ENCODE results near the gene ALDH8A1. TPM values are rescaled to one million over a fixed set of nuclear protein-coding genes. Genes with fewer than 3 reads are reported as not detected.

Gene ALDH8A1
- total and polyA plus RNA-seq, 10 of the 15 experiments (the other 5 are each of a cell fraction or from before 2014, with no cell fraction given) = 0.13 to 1.8 (median 0.62) TPM; not detected in 3

GRCh38 chr6:134902074-134902861 lies 47.6 kb downstream of the ALDH8A1 start:
- no peak for FAIRE-seq
- ChIA-PET CTCF (interaction anchor here (1.3 to 1.5 kb wide), 2 partner anchors 38 to 778 kb away, joined by 3 to 4 read pairs; no protein-coding TSS in a partner anchor), POLR2A (no interaction called here), SMC1A (ENCODE audit: uncharacterized antibody, unreplicated experiment) (no interaction called here), RAD21 (ENCODE audit: unreplicated experiment) (no interaction called here)
- TF ChIP-seq STAT1 (conservative IDR thresholded peaks at IDR 0.05) = no peak
- TF ChIP-seq, protein P1, sequence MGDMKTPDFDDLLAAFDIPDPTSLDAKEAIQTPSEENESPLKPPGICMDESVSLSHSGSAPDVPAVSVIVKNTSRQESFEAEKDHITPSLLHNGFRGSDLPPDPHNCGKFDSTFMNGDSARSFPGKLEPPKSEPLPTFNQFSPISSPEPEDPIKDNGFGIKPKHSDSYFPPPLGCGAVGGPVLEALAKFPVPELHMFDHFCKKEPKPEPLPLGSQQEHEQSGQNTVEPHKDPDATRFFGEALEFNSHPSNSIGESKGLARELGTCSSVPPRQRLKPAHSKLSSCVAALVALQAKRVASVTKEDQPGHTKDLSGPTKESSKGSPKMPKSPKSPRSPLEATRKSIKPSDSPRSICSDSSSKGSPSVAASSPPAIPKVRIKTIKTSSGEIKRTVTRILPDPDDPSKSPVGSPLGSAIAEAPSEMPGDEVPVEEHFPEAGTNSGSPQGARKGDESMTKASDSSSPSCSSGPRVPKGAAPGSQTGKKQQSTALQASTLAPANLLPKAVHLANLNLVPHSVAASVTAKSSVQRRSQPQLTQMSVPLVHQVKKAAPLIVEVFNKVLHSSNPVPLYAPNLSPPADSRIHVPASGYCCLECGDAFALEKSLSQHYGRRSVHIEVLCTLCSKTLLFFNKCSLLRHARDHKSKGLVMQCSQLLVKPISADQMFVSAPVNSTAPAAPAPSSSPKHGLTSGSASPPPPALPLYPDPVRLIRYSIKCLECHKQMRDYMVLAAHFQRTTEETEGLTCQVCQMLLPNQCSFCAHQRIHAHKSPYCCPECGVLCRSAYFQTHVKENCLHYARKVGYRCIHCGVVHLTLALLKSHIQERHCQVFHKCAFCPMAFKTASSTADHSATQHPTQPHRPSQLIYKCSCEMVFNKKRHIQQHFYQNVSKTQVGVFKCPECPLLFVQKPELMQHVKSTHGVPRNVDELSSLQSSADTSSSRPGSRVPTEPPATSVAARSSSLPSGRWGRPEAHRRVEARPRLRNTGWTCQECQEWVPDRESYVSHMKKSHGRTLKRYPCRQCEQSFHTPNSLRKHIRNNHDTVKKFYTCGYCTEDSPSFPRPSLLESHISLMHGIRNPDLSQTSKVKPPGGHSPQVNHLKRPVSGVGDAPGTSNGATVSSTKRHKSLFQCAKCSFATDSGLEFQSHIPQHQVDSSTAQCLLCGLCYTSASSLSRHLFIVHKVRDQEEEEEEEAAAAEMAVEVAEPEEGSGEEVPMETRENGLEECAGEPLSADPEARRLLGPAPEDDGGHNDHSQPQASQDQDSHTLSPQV (IDR thresholded peaks at IDR 0.05) = no peak
- no peak for TF ChIP-seq NFIC (IDR thresholded peaks at IDR 0.05; ENCODE audit: low read depth, low read length)
- no peak for TF ChIP-seq SIN3A (IDR thresholded peaks at IDR 0.05; ENCODE audit: low read depth, low read length)
- TF ChIP-seq PAX8 (IDR thresholded peaks at IDR 0.05) = no peak
- no peak for TF ChIP-seq FOXK2 (IDR thresholded peaks at IDR 0.05)
- no peak for TF ChIP-seq RCOR1 (conservative IDR thresholded peaks at IDR 0.05; ENCODE audit: low read depth, low read length)
- no peak for TF ChIP-seq TBL1XR1 (IDR thresholded peaks at IDR 0.05; ENCODE audit: low read depth, low read length)
- no peak for TF ChIP-seq SUPT20H (IDR thresholded peaks at IDR 0.05; ENCODE audit: borderline replicate concordance, control insufficient read depth, low read depth, low read length)
- TF ChIP-seq MEF2A (IDR thresholded peaks at IDR 0.05; ENCODE audit: insufficient read depth, low read depth, low read length) = no peak
- TF ChIP-seq, protein P2, sequence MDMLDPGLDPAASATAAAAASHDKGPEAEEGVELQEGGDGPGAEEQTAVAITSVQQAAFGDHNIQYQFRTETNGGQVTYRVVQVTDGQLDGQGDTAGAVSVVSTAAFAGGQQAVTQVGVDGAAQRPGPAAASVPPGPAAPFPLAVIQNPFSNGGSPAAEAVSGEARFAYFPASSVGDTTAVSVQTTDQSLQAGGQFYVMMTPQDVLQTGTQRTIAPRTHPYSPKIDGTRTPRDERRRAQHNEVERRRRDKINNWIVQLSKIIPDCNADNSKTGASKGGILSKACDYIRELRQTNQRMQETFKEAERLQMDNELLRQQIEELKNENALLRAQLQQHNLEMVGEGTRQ (IDR thresholded peaks at IDR 0.05; ENCODE audit: borderline replicate concordance, low read depth, low read length) = no peak
- no peak for TF ChIP-seq HSF1 (IDR thresholded peaks at IDR 0.05; ENCODE audit: low read depth, low read length)
- H3K9ac ChIP-seq (ENCODE audit: control insufficient read depth, insufficient read depth, low read length) = no peak overlapping the region
- H3K27me3 ChIP-seq (replicated peaks in 1 of 2; ENCODE audit: control insufficient read depth in 2 of 2, insufficient read depth in 2 of 2, low read length in 1 of 2) = no peaks in the 10 kb centered on the region
- 36% methylated on average over 9 of the region's 9 CpGs for WGBS (ENCODE audit: insufficient coverage, insufficient replicate concordance, low lambda C conversion rate, missing lambda C conversion rate)
- in situ Hi-C loops (cut with MboI) (no loop called here), intact Hi-C loops (cut with micrococcal nuclease; ENCODE audit: unreplicated experiment) (no loop called here)
- H3K4me3 ChIP-seq = no peak overlapping the region
- ATAC-seq = no peak
- H3K9me3 ChIP-seq (replicated peaks; ENCODE audit: control insufficient read depth, insufficient read depth, low read length) = no peaks in the 10 kb centered on the region
- H4K20me1 ChIP-seq (ENCODE audit: control insufficient read depth, insufficient read depth) = no peaks in the 10 kb centered on the region
- no peaks in the 10 kb centered on the region for H3K36me3 ChIP-seq (ENCODE audit: control insufficient read depth in 2 of 2, insufficient read depth in 2 of 2, low read length in 1 of 2)
- no peaks in the 10 kb centered on the region for H3K4me1 ChIP-seq (ENCODE audit: control insufficient read depth, insufficient read depth, low read length)
- no peak overlapping the region for H3K4me2 ChIP-seq (ENCODE audit: control insufficient read depth, insufficient read depth)
- BruUV-seq (replicated peaks) = no TSS peak
- DNase-seq (ENCODE audit: low read depth, low spot score) = no peak
- no peak overlapping the region for H2AFZ ChIP-seq (ENCODE audit: control insufficient read depth, low read depth, low read length)
- no peaks in the 10 kb centered on the region for H3K79me2 ChIP-seq (ENCODE audit: control insufficient read depth, insufficient read depth, low read length)
- no peak overlapping the region for H3K27ac ChIP-seq (ENCODE audit: control insufficient read depth, insufficient read depth)
